HUES6 (cell line): Measurements from ENCODE around the gene FPGS.

ENCODE experiments used
- H3K27ac ChIP-seq: 2 replicates; pipeline ENCODE4 v1.7.0; 2013; ENCODE audit warnings: low read depth, mild to moderate bottlenecking, low read length, inconsistent platforms
- H3K27me3 ChIP-seq: 2 replicates; pipeline ENCODE4 v1.6.1; 2013; ENCODE audit warnings: low read length; ENCODE audit not compliant: control insufficient read depth, insufficient read depth
- H3K36me3 ChIP-seq: 2 replicates; pipeline ENCODE4 v1.6.1; 2013; ENCODE audit warnings: low read length; ENCODE audit not compliant: control insufficient read depth, insufficient read depth
- H3K4me1 ChIP-seq: 2 replicates; pipeline ENCODE4 v1.6.1; 2013; ENCODE audit warnings: low read length; ENCODE audit not compliant: control insufficient read depth, insufficient read depth
- H3K4me3 ChIP-seq: 2 replicates; pipeline ENCODE4 v1.5.1; 2013; ENCODE audit warnings: low read depth, low read length
- H3K9ac ChIP-seq: one replicate; pipeline ENCODE4 v1.6.1; 2013; ENCODE audit warnings: mild to moderate bottlenecking, low read length
- H3K9me3 ChIP-seq: 2 replicates; pipeline ENCODE4 v1.6.1; 2013; ENCODE audit warnings: low read depth, low read length; ENCODE audit not compliant: control insufficient read depth, insufficient read depth

FPGS gene

DNA sequence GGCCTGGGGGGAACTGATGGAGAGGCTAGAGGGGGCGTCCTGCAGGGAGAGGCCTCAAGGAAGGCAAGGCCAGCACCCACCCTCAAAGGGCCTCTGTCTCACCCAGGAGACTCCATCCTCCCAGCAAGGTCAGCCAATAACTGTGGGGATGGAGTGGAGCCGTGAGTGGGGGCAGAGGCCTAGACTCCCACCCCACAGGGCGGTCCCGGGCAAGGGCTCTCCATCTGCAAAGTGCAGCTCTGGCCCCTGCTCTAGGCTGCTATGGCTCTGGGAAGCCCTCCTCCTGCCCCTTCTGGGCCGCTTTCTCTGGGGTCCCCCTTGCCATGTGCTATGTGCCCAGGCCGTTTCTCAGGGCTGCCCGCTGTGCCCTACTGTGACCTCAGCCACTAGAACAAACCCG is 14.0 kb downstream of the FPGS start:
- no peak overlapping the region for H3K9ac ChIP-seq
- no peaks in the 10 kb centered on the region for H3K4me1 ChIP-seq
- peaks cover 40% of the 10 kb centered on the region for H3K36me3 ChIP-seq
- H3K4me3 ChIP-seq, result no peak overlapping the region
- no peaks in the 10 kb centered on the region for H3K9me3 ChIP-seq
- H3K27me3 ChIP-seq, result no peaks in the 10 kb centered on the region
- no peak overlapping the region for H3K27ac ChIP-seq

DNA sequence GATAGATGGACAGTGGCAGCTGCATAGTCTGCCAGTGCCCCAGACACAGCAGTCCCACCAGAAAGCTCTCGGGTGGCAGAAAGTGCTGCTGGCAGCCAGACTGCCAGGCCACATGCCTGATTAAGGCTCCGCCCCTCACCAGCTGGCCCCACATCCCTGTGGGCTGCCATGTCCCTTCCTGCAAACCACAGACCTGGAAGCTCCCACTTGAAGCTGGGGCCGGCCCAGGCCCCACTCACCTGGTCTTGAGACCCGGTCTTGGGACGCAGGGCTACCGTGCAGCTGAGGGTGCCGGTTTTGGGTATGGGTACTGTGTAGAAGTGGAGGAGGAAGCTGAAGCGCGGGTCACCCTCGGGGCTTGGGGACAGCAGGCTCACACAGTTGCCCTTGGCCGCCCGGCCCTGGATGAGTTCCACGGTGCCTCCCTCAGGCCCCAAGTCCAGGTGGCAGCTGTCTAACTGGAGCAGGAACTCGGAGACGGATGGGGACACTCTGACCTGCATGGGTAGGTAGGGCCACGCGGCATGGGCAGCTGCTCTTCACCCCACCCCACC is 15.3 kb downstream of the FPGS start:
- Histone ChIP-seq H3K4me1 (no peaks in the 10 kb centered on the region), H3K27me3 (no peaks in the 10 kb centered on the region), H3K27ac (no peak overlapping the region), H3K9ac (no peak overlapping the region), H3K4me3 (no peak overlapping the region), H3K36me3 (peaks cover 29% of the 10 kb centered on the region), H3K9me3 (no peaks in the 10 kb centered on the region)

DNA sequence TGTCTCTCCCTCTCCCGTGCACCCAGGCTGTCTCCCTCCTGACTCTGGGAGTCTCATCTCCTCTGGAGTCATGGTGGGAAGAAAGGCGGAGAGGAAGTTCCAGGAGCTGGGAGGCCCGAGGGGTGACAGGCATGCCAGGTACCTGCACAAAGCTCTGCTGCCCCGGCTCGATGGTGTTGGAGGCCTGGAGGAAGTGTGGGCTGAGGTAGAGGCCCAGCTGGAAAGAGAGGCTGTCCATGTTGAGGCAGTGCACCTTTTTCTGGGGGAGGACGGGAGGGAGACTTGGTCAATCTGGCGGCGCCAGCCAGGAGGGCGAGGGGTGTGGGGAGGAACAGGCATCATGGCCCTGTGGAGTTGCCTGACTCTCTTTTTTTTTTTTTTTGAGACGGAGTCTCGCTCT is 15.9 kb downstream of the FPGS start:
- H3K9ac ChIP-seq, result no peak overlapping the region

GRCh38 chr9:127822108-127822507 is 19.4 kb downstream of the FPGS start:
- peaks cover 6% of the 10 kb centered on the region; the same call in 1 of the 2 replicates for H3K36me3 ChIP-seq
- no peak overlapping the region for H3K9ac ChIP-seq
- H3K27me3 ChIP-seq, result peaks cover 12% of the 10 kb centered on the region
- H3K4me1 ChIP-seq, result peaks cover 12% of the 10 kb centered on the region; the same call in 1 of the 2 replicates
- H3K9me3 ChIP-seq, result no peaks in the 10 kb centered on the region
- no peak overlapping the region for H3K4me3 ChIP-seq
- no peak overlapping the region for H3K27ac ChIP-seq

More for the DNA sequence above, 15.9 kb downstream of the FPGS start:
- Histone ChIP-seq H3K36me3 (peaks cover 23% of the 10 kb centered on the region), H3K4me1 (no peaks in the 10 kb centered on the region), H3K27ac (no peak overlapping the region), H3K27me3 (no peaks in the 10 kb centered on the region), H3K9me3 (no peaks in the 10 kb centered on the region), H3K4me3 (no peak overlapping the region)

- Histone ChIP-seq H3K4me1 (peaks cover 22% of the 10 kb centered on the region), H3K27me3 (peaks cover 15% of the 10 kb centered on the region), H3K36me3 (no peaks in the 10 kb centered on the region), H3K27ac (no peak overlapping the region), H3K4me3 (peak overlapping the region; percentile 47), H3K9me3 (no peaks in the 10 kb centered on the region), H3K9ac (peak overlapping the region; percentile 45)
These were observed 22.8 kb downstream of the FPGS start for GRCh38 chr9:127825319-127826051.

DNA sequence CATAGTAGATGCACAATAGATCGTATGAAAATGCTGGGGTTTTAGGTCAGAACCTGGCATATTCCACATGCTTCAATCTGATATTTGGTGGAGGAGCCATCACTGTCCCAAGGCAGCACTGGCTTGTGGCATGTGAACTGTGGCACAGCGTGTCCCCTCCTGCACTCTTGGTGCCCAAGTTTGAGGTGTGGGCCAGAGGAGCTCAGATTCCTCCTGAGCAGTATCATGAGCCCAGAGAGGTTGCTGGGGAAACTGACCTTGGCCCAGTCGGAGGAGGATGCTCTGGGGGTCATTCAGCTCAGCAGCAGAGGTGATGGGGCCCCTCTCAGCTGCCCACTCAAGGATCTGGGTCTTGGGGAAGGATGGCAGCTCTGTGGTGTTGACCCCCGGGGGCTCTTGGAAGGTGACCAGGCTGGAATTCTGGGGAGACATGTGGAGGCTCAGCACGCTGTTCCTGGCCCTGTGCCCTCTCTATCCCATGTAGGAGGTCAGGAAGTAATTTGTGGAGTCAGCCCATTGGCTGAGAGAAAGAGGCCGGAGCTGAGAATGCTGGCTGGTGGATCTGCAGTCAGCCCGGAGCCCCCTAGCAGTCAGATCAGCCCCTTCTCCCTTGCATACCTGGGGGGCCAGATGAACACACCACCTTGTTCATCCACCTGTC is 23.7 kb downstream of the FPGS start:
- no peaks in the 10 kb centered on the region for H3K9me3 ChIP-seq
- no peak overlapping the region for H3K9ac ChIP-seq
- peaks cover 15% of the 10 kb centered on the region for H3K27me3 ChIP-seq

DNA sequence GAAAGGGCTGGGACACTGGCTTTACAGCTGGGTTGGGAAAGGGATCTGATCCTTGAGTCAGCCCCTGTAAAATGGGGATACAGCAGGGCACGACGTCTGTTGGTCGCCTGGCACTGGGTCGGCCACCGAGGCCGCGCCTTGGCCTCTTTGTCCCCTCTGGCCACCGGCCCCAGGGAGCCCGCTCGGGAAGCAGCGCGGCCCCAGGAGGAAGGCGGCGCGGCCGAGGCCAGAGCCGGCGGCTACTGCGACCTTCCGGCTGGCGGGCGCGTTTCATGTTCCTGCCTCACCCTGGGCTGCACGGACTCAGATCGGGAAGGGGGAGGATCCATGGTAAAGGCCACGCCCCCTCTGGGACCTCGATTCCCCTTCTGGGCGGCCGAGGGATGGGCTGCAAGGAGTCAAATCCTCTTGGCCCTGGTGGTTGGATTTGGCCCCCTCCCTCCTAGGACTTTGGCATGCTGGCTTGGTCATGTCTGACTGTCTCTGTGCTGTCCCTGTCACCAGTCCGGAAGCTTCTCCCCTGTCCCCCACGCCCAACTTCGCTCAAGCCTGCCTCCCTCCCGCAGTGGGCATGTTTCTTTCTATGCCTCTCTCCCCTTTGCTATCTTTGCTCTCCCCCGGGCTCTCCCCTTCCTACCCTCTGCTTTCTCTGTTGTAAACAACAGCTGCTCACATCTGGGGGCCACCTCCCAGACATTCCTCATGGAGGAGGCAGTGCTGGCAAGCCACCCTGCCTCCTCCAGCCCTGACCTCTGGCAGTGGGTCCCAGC is 25.8 kb downstream of the FPGS start:
- peaks cover 22% of the 10 kb centered on the region for H3K4me1 ChIP-seq
- no peak overlapping the region for H3K27ac ChIP-seq
- no peaks in the 10 kb centered on the region for H3K9me3 ChIP-seq
- peaks cover 15% of the 10 kb centered on the region for H3K27me3 ChIP-seq
- H3K9ac ChIP-seq, result peak overlapping the region; percentile 24
- H3K4me3 ChIP-seq, result peak overlapping the region; percentile 46
- H3K36me3 ChIP-seq, result no peaks in the 10 kb centered on the region

More for the DNA sequence above, 23.7 kb downstream of the FPGS start:
- H3K4me1 ChIP-seq, result peaks cover 22% of the 10 kb centered on the region
- no peak overlapping the region for H3K4me3 ChIP-seq
- H3K36me3 ChIP-seq, result no peaks in the 10 kb centered on the region
- H3K27ac ChIP-seq, result no peak overlapping the region

GRCh38 chr9:127829205-127829906 is 26.7 kb downstream of the FPGS start:
- no peaks in the 10 kb centered on the region for H3K9me3 ChIP-seq
- peaks cover 22% of the 10 kb centered on the region for H3K4me1 ChIP-seq
- no peak overlapping the region for H3K4me3 ChIP-seq
- H3K36me3 ChIP-seq, result no peaks in the 10 kb centered on the region
- H3K27me3 ChIP-seq, result peaks cover 15% of the 10 kb centered on the region
- no peak overlapping the region for H3K9ac ChIP-seq
- no peak overlapping the region for H3K27ac ChIP-seq

GRCh38 chr9:127832248-127832647 is 29.6 kb downstream of the FPGS start:
- Histone ChIP-seq H3K4me3 (no peak overlapping the region), H3K27me3 (0 out of 2 replicates have a peak, but pooled peaks cover 2% of the 10 kb centered on the region), H3K27ac (no peak overlapping the region), H3K9me3 (no peaks in the 10 kb centered on the region), H3K36me3 (no peaks in the 10 kb centered on the region), H3K4me1 (peaks cover 18% of the 10 kb centered on the region), H3K9ac (no peak overlapping the region)

- H3K4me3 ChIP-seq, result no peak overlapping the region
- H3K9ac ChIP-seq, result no peak overlapping the region
- peaks cover 20% of the 10 kb centered on the region for H3K4me1 ChIP-seq
- H3K36me3 ChIP-seq, result no peaks in the 10 kb centered on the region
- H3K27me3 ChIP-seq, result no peaks in the 10 kb centered on the region
- H3K27ac ChIP-seq, result no peak overlapping the region
- H3K9me3 ChIP-seq, result no peaks in the 10 kb centered on the region
These were observed 30.9 kb downstream of the FPGS start for GRCh38 chr9:127833555-127833954.
